Peyer's patch (tissue), 4 donors: ENCODE data around the gene GPM6B.

Experiments
- POLR2A ChIP-seq, 2 donors: fragments of 450-650 bp; IDR thresholded peaks; one replicate each; pipeline ENCODE4 v1.5.1; 2017; ENCODE audit warnings: antibody characterized with exemption in 2 of 2, mild to moderate bottlenecking in 2 of 2, moderate library complexity in 2 of 2
- TF ChIP-seq, protein P1 (sequence below), 6 experiments: fragments of 450-650 bp in 4 of 6; fragments of 200-600 bp in 2 of 6; sonication (generic) in 1 of 6; IDR thresholded peaks; one replicate each; pipeline ENCODE4 v1.5.1; 2017 to 2019; ENCODE audit warnings: antibody characterized with exemption in 6 of 6, mild to moderate bottlenecking in 3 of 6, moderate library complexity in 1 of 6

DNA sequence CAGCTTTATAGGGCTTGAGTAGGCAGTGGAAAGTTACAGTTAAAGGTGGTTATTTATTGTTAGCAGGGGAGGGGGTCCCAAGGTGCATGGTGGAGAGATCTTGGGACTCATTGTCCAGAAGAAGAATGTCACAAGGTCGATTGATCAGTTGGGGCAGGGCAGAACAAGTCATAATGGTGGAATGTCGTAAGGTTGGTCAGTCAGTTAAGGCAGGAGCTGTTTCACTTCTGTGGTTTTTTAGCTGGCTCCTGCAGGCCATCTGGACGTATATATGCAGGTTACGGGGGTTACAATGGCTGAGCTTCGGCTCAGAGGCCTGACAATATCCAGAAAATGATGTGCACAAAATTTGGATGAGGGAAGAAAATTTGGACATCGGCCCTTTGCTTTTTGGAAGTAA is 75.2 kb downstream of the GPM6B start:
- TF ChIP-seq, protein P1, sequence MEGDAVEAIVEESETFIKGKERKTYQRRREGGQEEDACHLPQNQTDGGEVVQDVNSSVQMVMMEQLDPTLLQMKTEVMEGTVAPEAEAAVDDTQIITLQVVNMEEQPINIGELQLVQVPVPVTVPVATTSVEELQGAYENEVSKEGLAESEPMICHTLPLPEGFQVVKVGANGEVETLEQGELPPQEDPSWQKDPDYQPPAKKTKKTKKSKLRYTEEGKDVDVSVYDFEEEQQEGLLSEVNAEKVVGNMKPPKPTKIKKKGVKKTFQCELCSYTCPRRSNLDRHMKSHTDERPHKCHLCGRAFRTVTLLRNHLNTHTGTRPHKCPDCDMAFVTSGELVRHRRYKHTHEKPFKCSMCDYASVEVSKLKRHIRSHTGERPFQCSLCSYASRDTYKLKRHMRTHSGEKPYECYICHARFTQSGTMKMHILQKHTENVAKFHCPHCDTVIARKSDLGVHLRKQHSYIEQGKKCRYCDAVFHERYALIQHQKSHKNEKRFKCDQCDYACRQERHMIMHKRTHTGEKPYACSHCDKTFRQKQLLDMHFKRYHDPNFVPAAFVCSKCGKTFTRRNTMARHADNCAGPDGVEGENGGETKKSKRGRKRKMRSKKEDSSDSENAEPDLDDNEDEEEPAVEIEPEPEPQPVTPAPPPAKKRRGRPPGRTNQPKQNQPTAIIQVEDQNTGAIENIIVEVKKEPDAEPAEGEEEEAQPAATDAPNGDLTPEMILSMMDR (IDR thresholded peaks at IDR 0.05): no peak
- no peak for TF ChIP-seq POLR2A (IDR thresholded peaks at IDR 0.05)
